Measurements from ENCODE around the gene CCDC142. TPM values are rescaled to one million over a fixed set of nuclear protein-coding genes. Genes with fewer than 3 reads are reported as not detected.

The CCDC142 gene
- total RNA-seq, 3 donors from 2014 or later, result 22.6 to 36.5 (median 28.5) TPM

DNA sequence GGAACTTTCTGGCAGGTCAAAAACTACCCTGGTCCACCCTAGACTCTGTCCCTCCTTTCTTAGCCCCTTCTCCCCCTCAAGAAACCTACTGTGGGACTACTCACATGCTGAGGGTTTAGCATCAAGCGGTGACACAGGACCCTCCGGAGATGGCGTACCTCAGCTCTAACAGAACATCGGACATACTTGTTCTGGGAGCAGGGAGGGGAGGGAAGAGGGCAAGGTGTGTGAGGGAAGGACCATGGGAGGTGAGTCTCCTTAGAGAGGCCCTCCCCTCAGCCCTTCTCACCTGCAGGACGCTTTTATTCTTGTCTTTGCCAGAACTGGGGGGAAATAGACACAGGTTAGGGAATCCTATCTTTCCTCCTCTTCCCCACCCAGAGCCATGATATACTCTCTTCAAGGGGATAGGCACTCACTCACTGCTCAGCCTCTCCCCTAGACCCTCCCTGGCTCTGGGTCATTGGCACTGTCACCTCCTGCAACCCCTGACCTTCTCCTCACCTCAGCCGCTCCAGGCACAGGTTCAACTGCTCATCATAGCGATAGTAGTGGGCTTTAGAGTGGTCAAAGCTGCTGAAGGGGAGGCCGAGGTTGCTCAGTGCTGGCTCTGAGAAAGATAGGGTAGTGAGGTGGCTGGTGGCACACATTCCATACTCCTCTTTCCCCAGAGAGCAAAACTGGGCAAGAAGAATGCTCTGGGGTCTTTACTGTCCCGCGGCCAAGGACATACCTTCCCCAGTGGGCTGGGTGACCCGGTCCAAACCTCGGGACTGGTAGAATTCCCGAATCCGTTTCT is 22.8 kb upstream of the CCDC142 start:
- DNase-seq, result no peak
- no peaks in the 10 kb centered on the region for H3K9me3 ChIP-seq
- TF ChIP-seq, protein P1, sequence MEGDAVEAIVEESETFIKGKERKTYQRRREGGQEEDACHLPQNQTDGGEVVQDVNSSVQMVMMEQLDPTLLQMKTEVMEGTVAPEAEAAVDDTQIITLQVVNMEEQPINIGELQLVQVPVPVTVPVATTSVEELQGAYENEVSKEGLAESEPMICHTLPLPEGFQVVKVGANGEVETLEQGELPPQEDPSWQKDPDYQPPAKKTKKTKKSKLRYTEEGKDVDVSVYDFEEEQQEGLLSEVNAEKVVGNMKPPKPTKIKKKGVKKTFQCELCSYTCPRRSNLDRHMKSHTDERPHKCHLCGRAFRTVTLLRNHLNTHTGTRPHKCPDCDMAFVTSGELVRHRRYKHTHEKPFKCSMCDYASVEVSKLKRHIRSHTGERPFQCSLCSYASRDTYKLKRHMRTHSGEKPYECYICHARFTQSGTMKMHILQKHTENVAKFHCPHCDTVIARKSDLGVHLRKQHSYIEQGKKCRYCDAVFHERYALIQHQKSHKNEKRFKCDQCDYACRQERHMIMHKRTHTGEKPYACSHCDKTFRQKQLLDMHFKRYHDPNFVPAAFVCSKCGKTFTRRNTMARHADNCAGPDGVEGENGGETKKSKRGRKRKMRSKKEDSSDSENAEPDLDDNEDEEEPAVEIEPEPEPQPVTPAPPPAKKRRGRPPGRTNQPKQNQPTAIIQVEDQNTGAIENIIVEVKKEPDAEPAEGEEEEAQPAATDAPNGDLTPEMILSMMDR (IDR thresholded peaks at IDR 0.05), result no peak
- intact Hi-C loops (cut with DNase I, micrococcal nuclease), result no loop called here
- no peak overlapping the region for H3K4me3 ChIP-seq
- no peak for ATAC-seq
- peaks cover 40% of the 10 kb centered on the region for H3K4me1 ChIP-seq (ENCODE audit: low read depth)
- H3K36me3 ChIP-seq (ENCODE audit: low read depth), result no peaks in the 10 kb centered on the region

- intact Hi-C loops (cut with DNase I, micrococcal nuclease), result no loop called here
- H3K4me3 ChIP-seq, result no peak overlapping the region
- TF ChIP-seq, protein P1 (IDR thresholded peaks at IDR 0.05), result no peak
These were observed 21.8 kb upstream of the CCDC142 start for GRCh38 chr2:74504591-74504990.

DNA sequence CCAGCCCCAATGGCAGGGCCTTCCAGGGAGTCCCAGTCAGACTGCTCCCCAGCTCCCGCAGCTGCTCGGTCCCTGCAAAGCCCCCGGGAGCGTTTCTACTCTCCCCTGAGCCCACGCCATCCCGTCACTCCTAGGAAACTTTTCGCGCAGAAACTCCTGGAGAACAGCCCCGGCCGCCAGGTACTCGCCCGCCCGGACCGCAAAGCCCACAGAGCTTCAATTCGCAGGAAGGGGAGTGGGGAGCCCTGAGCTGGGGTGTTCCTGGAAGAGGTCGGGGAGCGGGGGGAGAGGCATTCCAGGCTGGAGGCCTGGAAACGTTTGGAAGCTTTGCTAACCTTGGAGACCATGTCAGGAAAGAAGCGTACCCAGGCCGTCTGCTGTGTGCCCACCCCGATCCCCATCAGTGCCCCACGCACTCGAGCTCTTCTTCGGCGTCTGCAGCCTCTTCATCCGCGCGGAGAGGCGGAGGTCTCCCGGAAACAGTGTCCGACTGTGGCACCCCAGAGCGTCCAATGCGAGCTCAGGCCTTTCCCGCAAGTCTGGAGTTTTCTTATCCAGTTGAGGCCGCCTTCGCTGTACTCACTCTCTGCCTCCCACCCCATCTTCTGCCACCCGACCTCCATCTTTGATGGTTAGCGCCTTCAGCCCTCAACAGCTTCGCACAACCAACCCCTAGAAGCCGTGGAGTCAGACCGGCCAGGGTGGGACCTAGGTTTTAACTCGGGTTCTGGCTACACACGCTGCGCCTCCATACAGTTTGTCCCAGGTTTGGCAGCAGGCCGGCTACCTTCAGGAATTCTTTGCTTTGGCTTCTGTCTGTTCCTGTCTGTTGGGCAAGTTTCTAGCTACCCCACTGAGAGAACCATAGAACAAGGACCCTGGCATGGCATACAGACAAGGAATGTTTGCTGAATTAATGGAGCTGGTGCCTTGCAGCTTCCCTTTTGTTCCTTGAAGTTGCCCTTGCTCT is 21.0 kb upstream of the CCDC142 start:
- DNase-seq, result peak in 1 of 3 donors; percentile 60
- H3K9me3 ChIP-seq, result no peaks in the 10 kb centered on the region
- peak overlapping the region; percentile 65 for H3K4me3 ChIP-seq
- peaks cover 50% of the 10 kb centered on the region for H3K4me1 ChIP-seq (ENCODE audit: low read depth)
- no peak for ATAC-seq
- H3K36me3 ChIP-seq (ENCODE audit: low read depth), result no peaks in the 10 kb centered on the region
- intact Hi-C loops (cut with DNase I, micrococcal nuclease), result no loop called here
- TF ChIP-seq, protein P1 (IDR thresholded peaks at IDR 0.05), result no peak

More at GRCh38 chr2:74504591-74504990, 21.8 kb upstream of the CCDC142 start:
- Histone ChIP-seq H3K36me3 (ENCODE audit: low read depth) (no peaks in the 10 kb centered on the region), H3K4me1 (ENCODE audit: low read depth) (peaks cover 42% of the 10 kb centered on the region), H3K9me3 (no peaks in the 10 kb centered on the region)
- ATAC-seq, result no peak
- no peak for DNase-seq

DNA sequence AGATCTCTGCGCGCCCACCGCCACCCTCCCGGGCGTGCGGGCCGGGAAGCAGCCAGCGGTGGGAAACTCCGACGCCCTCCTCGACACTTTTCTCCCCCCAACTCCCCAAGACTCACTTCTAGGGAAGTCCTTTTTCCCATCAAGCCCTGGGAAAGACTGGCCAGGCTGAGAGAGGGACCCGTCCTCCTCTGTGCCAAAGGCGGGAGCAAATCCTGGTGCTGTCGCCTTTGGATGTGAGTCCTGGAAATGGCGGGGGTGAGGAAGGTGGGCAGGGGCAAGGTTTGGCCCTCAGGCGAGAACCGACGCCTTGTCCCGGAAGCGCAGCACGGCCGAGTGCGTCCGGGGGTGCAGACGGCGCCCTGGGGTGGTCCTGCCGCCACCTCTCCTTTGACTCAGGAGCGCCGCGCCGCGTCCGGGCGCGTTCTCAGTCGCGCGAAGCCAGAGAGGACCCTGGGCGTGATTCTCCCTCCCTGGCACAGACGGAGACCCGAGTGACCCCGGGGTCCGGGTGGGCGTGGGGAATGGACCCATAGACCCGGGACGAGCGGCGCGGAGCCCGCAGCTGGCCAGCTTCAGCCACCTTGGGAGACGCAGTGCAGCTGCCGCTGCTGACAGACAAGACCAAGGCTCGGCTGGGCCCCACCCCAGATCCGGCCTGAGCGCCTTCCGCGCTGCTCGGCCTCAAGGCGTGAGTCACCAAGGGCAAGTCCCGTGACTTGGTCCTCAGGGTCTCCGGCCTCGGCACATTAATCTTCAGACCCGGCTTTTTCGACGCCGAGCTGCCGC is 20.1 kb upstream of the CCDC142 start:
- Histone ChIP-seq H3K4me3 (peak overlapping the region; percentile 65), H3K4me1 (ENCODE audit: low read depth) (peaks cover 46% of the 10 kb centered on the region), H3K9me3 (no peaks in the 10 kb centered on the region), H3K36me3 (ENCODE audit: low read depth) (no peaks in the 10 kb centered on the region)
- ATAC-seq (peak; percentile 71), DNase-seq (peak; percentile 86 to 92 (median 91))
- intact Hi-C loops (cut with DNase I, micrococcal nuclease), result no loop called here
- TF ChIP-seq, protein P1 (IDR thresholded peaks at IDR 0.05), result peak; percentile 6

- intact Hi-C loops (cut with DNase I, micrococcal nuclease), result no loop called here
- DNase-seq (peak; percentile 75 to 81 (median 79)), ATAC-seq (peak; percentile 62)
- TF ChIP-seq, protein P1 (IDR thresholded peaks at IDR 0.05), result no peak
- H3K36me3 ChIP-seq (ENCODE audit: low read depth), result no peaks in the 10 kb centered on the region
- H3K4me3 ChIP-seq, result peak overlapping the region; percentile 65
- H3K9me3 ChIP-seq, result no peaks in the 10 kb centered on the region
- peaks cover 53% of the 10 kb centered on the region for H3K4me1 ChIP-seq (ENCODE audit: low read depth)
These were observed 19.4 kb upstream of the CCDC142 start for GRCh38 chr2:74502147-74502719.
